ENCODE results near the gene DNAH17. TPM values are rescaled to one million over a fixed set of nuclear protein-coding genes. Genes with fewer than 3 reads are reported as not detected.

Gene DNAH17
- total and polyA plus RNA-seq, 2 experiments from 2014 or later: 1.7 TPM; not detected in 1

GRCh38 chr17:78496311-78496710 is 80.9 kb downstream of the DNAH17 start:
- no peak for TF ChIP-seq CTCF (IDR thresholded peaks at IDR 0.05; ENCODE audit: low read depth, low read length)
- H3K27ac ChIP-seq: no peak overlapping the region
- H3K27me3 ChIP-seq: no peaks in the 10 kb centered on the region
- no peak for DNase-seq (ENCODE audit: low read depth in 1 of 2, low spot score in 1 of 2)
- H3K4me3 ChIP-seq: no peak overlapping the region
- no peaks in the 10 kb centered on the region for H3K36me3 ChIP-seq
- H3K9me3 ChIP-seq (ENCODE audit: low read depth): no peaks in the 10 kb centered on the region
- no peaks in the 10 kb centered on the region for H3K4me1 ChIP-seq (ENCODE audit: low read depth)

- Histone ChIP-seq H3K36me3 (no peaks in the 10 kb centered on the region), H3K27ac (no peak overlapping the region), H3K4me1 (ENCODE audit: low read depth) (no peaks in the 10 kb centered on the region), H3K9me3 (ENCODE audit: low read depth) (no peaks in the 10 kb centered on the region), H3K4me3 (no peak overlapping the region), H3K27me3 (no peaks in the 10 kb centered on the region)
- no peak for DNase-seq (ENCODE audit: low read depth in 1 of 2, low spot score in 1 of 2)
- no peak for TF ChIP-seq CTCF (IDR thresholded peaks at IDR 0.05; ENCODE audit: low read depth, low read length)
These were observed 81.6 kb downstream of the DNAH17 start for GRCh38 chr17:78495634-78496033.

- no peak for TF ChIP-seq CTCF (IDR thresholded peaks at IDR 0.05; ENCODE audit: low read depth, low read length)
- DNase-seq (ENCODE audit: low read depth in 1 of 2, low spot score in 1 of 2): no peak
- H3K4me3 ChIP-seq: no peak overlapping the region
- no peaks in the 10 kb centered on the region for H3K36me3 ChIP-seq
- no peaks in the 10 kb centered on the region for H3K9me3 ChIP-seq (ENCODE audit: low read depth)
- no peaks in the 10 kb centered on the region for H3K27me3 ChIP-seq
- no peak overlapping the region for H3K27ac ChIP-seq
- no peaks in the 10 kb centered on the region for H3K4me1 ChIP-seq (ENCODE audit: low read depth)
These were observed 82.4 kb downstream of the DNAH17 start for GRCh38 chr17:78494696-78495330.

GRCh38 chr17:78493853-78494695 is 83.1 kb downstream of the DNAH17 start:
- Histone ChIP-seq H3K4me3 (no peak overlapping the region), H3K27ac (no peak overlapping the region), H3K36me3 (no peaks in the 10 kb centered on the region), H3K4me1 (ENCODE audit: low read depth) (no peaks in the 10 kb centered on the region), H3K27me3 (no peaks in the 10 kb centered on the region), H3K9me3 (ENCODE audit: low read depth) (no peaks in the 10 kb centered on the region)
- TF ChIP-seq CTCF (IDR thresholded peaks at IDR 0.05; ENCODE audit: low read depth, low read length): no peak
- no peak for DNase-seq (ENCODE audit: low read depth in 1 of 2, low spot score in 1 of 2)

- Histone ChIP-seq H3K4me1 (ENCODE audit: low read depth) (no peaks in the 10 kb centered on the region), H3K4me3 (no peak overlapping the region), H3K36me3 (no peaks in the 10 kb centered on the region), H3K27me3 (no peaks in the 10 kb centered on the region), H3K9me3 (ENCODE audit: low read depth) (no peaks in the 10 kb centered on the region), H3K27ac (no peak overlapping the region)
- DNase-seq (ENCODE audit: low read depth in 1 of 2, low spot score in 1 of 2): no peak
- no peak for TF ChIP-seq CTCF (IDR thresholded peaks at IDR 0.05; ENCODE audit: low read depth, low read length)
These were observed 83.7 kb downstream of the DNAH17 start for GRCh38 chr17:78493450-78493849.

All from cardiac muscle cell (in vitro differentiated cells and primary cell).